Central memory CD4-positive, alpha-beta T cell (primary cell): ENCODE data around the gene IQCM.

ENCODE experiments used
- DNase-seq: peaks from one replicate; pipeline ENCODE4 v3.0.0; 2022

Gene IQCM

DNA sequence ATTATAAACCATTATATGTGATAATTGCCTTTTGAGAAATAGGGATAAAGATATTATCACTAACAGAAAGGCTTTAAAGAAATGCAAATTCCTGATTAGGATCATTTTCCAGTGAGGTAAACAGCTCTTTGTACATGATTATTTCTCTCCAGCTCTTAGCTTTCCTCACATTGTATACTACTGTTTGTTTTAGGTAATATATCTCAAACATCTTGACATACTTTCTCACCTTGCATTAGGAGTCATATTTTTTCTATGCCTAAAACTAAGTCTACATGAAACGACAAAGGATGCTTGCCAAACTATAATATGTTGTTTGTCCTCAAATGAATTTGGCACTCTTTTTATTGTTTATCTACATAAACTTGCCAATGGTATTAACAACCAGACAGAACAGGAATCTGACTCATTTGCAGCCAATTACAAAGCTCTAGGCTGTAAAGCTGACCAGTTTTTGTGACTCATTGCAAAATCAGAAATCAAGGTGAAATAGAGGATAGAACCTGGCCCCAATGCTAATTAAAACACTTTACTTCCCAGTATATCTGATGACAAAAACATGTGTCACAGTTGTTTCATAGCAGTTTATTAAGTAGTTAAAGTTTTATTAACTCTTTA, 107.0 kb downstream of the IQCM start:
- DNase-seq, result no peak

DNA sequence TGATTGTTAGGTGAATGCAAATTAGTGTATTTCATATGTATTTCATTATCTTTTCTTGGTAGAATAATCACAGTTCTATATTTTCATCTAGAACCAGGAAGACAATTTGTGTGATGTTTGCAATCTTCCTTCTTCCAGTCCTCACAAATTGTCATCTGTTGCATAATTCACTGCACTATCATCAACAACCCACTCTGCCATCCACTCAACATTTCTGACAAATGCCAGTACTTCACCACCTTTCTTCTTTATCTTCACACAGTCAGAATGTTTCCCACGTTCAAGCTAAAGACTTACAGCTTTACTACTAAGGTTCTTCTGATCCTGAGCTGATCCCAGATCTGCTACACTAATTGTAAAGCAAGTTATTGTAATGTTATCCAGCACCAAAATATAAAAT, 107.8 kb downstream of the IQCM start:
- no peak for DNase-seq

GRCh38 chr4:149706942-149707341, 108.7 kb downstream of the IQCM start:
- DNase-seq, result no peak

DNA sequence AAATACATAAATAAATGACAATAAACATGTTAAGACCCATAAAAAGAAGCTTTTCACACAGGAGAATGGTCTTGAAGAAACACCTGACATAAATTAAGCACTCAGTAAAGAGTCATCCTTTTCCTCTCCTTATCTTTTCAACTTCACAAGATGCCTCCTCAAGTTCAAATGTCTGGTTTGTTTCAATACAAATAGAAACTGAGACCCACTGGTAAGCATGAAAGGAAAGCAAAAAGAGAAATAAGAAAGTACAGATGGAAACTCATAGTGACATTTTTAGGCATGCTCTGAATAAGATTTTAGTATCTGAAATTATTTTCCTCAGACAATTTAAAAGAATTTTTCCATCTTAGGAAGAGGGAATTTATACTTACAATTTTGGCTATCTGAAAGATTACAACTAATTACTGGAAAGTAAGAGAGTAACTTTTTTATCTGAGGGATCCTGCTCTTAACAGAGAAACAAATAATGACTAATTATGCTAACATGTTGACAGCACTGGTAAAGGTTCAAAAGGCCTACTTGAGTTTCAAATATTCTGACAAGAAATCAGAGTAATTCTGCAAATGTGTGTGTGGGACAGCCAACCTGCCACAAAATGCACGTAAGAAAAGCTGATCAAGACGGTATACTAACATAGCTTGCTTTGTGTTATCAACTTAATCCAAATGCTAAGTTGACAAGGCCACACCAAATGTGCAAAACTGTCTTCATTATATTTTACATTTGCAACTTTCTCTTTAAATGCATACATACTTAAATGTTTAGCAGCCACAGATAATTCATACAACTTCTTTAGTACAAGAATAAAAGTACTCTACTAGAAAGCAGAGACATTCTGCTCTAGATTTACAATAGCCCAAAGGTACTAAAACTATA, 113.0 kb downstream of the IQCM start:
- no peak for DNase-seq

GRCh38 chr4:149701435-149702156, 114.0 kb downstream of the IQCM start:
- DNase-seq, result no peak

DNA sequence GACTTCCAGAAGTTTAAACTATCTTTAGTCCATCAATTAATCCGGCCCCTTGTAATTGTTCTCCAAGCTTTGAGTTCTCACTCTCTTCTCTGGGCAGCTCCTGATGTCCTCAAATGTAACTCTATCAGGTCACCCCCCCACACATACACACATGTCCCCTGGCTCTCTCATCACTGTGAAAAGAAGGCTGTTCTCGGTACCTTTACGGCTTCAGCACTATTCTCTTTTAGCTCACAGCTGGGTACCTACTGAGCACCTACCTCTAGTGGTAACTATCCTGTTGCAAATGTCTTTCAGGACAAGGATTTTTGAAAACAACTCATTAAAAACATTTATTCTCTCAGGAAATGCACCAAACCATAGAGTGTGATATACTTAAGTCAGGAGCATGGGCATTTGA, 115.4 kb downstream of the IQCM start:
- DNase-seq, result no peak

- no peak for DNase-seq
These were observed 116.0 kb downstream of the IQCM start for GRCh38 chr4:149699642-149700041.

DNA sequence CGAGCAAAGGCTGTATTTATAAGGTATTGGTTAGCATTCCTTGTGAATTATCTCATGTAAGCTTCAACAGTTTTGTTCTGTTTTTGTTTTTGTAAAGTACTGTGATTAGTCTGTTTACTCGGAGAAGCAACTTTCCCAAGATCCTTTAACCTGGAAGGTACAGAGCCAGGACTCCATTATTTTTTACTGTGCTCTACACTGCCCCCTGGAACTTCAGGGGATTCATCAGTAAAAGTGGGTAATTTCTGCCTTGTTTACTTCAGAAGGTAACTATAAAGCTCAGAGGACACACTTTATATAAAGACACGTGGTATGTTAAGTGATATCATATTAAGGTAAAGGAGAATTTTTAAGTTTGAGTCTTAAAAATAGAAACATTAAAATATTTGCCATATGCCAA, 124.9 kb downstream of the IQCM start:
- DNase-seq, result no peak

DNA sequence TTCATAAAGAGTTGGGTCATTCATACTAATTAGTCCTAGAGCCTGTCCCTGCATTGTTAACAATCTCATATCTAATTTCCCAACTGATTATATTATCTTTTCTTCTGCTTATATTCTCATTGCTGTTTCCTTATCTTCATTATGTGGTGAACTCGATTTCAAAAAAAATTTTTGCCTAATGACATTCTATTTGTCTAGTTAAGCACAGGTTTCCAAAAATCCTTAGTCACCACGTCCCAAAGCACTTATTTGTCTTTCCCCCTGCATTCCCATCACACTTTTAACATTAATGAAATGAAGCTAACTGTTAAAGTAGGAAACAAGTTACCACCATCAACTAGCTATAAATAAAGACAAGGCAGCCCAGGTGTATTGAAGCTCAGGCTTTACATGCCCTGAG, 131.1 kb downstream of the IQCM start:
- no peak for DNase-seq

DNA sequence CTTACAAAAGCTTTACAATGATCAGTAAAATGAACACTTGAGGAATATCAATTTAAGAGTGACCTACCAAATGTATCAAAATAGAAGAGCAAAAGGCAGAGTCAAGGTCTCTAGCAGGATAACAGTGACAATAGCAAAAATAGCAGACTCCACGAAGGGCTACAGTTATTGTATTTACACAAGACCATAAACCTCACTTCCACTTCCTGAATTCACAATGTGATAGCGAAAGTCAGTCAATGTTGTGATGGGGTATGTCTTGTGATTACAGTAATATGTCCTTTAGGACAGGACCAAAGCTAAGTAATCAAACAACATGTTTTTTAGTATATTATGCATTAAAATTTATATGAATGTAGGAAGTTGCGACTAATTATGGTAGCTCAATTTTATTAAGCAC, 139.6 kb downstream of the IQCM start:
- DNase-seq, result no peak

DNA sequence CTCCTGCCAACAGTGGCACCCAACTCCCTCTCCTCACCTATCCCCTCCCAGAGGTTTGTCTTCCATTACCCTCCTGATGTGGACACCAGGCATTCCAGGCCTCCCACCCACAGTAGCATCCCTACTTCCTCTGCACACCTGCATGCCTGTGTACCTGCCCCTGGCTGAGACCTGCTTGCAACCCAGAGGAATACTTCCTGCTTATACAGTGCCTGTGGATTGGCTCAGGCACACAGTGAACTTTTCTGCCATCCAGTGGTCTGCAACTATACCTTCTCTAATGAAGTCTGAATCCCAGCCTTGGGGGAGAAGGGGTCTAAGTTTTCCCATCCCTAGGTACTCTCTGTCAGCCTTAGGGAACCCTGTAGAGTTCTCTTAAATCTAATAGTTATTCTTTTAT, 169.9 kb downstream of the IQCM start:
- no peak for DNase-seq

DNA sequence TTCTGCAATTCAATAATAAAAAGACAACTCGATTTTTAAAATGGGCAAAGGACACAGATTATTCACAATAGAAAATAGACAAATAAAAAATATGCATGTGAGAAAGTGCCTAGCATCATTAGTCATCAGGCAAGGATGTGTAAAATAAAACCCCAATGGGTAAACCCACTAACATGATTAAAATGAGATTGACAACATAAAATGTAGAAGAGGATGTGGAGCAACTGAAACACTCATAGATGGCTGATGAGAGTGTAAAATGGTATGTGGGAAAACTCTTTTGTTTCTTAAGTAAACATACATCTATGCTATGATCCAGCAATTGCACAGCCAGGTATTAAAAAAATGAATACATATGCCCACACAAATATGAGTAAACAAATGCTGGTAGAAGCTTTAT, 177.6 kb downstream of the IQCM start:
- DNase-seq, result no peak

GRCh38 chr4:149634368-149634767, 181.3 kb downstream of the IQCM start:
- DNase-seq, result no peak

DNA sequence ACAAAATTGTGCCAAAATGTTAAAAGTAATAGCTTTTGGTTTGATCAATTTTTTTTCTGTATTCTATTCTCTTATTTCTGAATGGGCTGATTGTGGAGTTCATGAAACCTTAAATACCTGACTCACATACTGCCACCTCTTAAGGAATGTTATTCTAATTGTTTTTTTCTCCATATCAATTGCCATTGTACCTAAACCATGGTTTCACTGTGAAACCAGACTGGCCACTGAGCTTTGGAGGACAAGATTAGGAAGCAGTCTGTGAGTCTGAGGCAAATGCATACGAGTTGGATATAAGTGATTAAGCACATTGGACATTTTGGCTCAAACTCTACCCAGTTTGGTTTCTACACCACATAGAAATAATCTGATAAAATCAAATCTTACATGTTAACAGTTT, 184.0 kb downstream of the IQCM start:
- no peak for DNase-seq

DNA sequence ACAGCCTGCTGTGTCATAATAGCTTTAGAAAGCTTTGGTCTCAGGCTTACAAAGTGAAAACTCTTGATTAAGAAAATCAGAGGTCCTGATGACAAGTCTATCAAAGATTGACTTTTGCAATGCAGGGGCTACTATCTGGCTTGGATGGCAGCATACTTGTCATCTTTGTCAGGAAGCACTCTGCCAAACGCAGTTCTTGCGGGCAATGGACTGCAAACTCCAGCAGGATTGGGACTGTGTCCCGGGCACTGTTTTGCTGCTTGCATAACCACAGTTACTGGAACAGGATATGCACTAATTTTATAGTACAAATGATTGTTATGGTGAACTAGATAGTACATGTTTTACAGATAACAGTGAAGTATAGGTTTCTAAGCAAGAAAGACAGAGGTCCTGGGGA, 185.6 kb downstream of the IQCM start:
- DNase-seq, result no peak

DNA sequence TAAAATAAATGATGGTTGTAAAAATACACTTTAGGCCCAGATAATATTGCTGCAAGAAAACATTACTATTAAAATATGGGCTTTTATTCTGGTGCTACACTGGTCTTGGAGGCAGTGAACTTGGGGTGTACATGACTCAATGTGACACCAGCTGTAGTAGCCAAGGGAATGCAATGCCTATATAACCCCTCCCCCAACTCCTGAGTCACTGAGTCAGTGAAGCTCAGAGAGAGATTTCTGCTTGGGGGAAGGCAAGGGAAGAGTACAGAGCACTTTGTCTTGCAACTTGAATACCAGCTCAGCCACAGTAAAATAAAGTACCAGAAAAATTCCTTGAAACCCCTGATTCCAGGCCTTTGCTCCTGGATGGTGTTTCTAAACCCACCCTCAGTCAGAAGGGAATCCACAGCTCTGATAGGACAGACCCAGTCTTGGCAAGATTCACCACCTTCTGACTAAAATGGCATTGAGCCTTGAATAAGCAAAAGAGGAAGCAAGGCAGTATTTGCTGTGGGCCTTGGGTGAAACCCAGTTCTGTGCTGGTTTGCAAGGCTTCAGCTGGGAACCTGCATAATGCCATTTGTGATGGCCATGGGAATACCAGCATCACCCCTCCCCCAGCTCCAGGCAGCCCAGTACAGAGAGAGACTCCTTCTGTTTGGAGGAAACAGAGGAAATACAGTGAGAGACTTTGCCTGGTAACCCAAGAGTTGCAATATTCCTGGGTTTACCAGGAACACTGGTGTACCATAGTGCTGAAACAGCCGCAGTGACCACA, 209.9 kb downstream of the IQCM start:
- no peak for DNase-seq

GRCh38 chr4:149604827-149605226, 210.8 kb downstream of the IQCM start:
- DNase-seq, result no peak

GRCh38 chr4:149595500-149595899, 220.1 kb downstream of the IQCM start:
- DNase-seq, result no peak

- no peak for DNase-seq
These were observed 225.8 kb downstream of the IQCM start for GRCh38 chr4:149589826-149590225.

- no peak for DNase-seq
These were observed 230.9 kb downstream of the IQCM start for GRCh38 chr4:149584722-149585121.

- no peak for DNase-seq
These were observed 240.7 kb downstream of the IQCM start for GRCh38 chr4:149574971-149575370.

GRCh38 chr4:149572716-149573115, 242.9 kb downstream of the IQCM start:
- DNase-seq, result no peak

DNA sequence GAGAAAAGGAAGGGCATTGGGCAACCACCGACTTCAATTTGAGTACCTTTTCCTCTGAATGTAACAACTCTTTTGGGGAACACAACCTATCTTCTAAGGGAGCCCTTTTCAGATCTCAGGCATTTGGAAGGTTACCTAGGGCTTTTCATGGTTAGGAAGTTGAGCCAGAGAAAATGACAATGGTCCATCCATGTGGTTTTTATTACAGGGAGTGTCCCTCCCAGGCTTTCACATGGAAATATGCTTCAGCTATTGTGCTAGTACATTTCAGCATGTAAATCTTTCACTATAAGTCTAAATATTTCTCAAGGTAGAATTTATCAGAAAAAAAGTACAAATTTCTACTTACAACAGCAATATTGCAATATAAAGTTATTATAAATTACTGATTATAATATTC, 259.8 kb downstream of the IQCM start:
- DNase-seq, result no peak
